ENCODE data around the gene DNAJC16. TPM values are rescaled to one million over a fixed set of nuclear protein-coding genes. Genes with fewer than 3 reads are reported as not detected.

DNAJC16 gene
- total and polyA plus RNA-seq, 2 of the 13 experiments (the other 11 are each of a cell fraction or from before 2014, with no cell fraction given) = 11.4 to 15.4 TPM

- TF ChIP-seq FOXP4 (CRISPR knock-in tag; IDR thresholded peaks at IDR 0.05) (peak; percentile 77; the same call in 1 of the 2 replicates), MLX (CRISPR knock-in tag; IDR thresholded peaks at IDR 0.05) (peak; percentile 95), LRRFIP1 (CRISPR knock-in tag; conservative IDR thresholded peaks at IDR 0.05) (no peak), ZNF775 (CRISPR knock-in tag; IDR thresholded peaks at IDR 0.05; ENCODE audit: borderline replicate concordance) (no peak), U2AF1 (optimal IDR thresholded peaks at IDR 0.05; ENCODE audit: low read depth, low read length) (no peak), U2AF2 (IDR thresholded peaks at IDR 0.05; ENCODE audit: low read depth, low read length) (no peak), SRY (CRISPR knock-in tag; IDR thresholded peaks at IDR 0.05) (peak; percentile 61; the same call in 1 of the 2 replicates), MXD3 (CRISPR knock-in tag; IDR thresholded peaks at IDR 0.05) (peak; percentile 95), HOMEZ (CRISPR knock-in tag; IDR thresholded peaks at IDR 0.05; ENCODE audit: low read depth) (no peak), ZNF563 (CRISPR knock-in tag; IDR thresholded peaks at IDR 0.05) (peak; percentile 96), ZNF530 (CRISPR knock-in tag; IDR thresholded peaks at IDR 0.05; ENCODE audit: low read depth) (no peak), SP2 (CRISPR knock-in tag; IDR thresholded peaks at IDR 0.05) (no peak), ARNT (IDR thresholded peaks at IDR 0.05) (no peak), STAT6 (CRISPR knock-in tag; IDR thresholded peaks at IDR 0.05; ENCODE audit: borderline replicate concordance) (no peak; the same call in 1 of the 2 replicates), ZNF784 (CRISPR knock-in tag; IDR thresholded peaks at IDR 0.05; ENCODE audit: borderline replicate concordance) (peak; percentile 93; the same call in 1 of the 2 replicates), ZKSCAN1 (IDR thresholded peaks at IDR 0.05; ENCODE audit: low read length) (no peak), NCOR1 (IDR thresholded peaks at IDR 0.05; ENCODE audit: borderline replicate concordance, low read length) (peak; percentile 91)
Measured at GRCh38 chr1:15584489-15585363, 58.1 kb downstream of the DNAJC16 start, which contains the start of gene AGMAT (continued).

All from HepG2 (cell line).